GM03348 (cell line): ENCODE data around the gene ZNF416.

ENCODE experiments used
- DNase-seq: peaks from one replicate; pipeline ENCODE4 v3.0.0; 2012; ENCODE audit warnings: low spot score

The ZNF416 gene

DNA sequence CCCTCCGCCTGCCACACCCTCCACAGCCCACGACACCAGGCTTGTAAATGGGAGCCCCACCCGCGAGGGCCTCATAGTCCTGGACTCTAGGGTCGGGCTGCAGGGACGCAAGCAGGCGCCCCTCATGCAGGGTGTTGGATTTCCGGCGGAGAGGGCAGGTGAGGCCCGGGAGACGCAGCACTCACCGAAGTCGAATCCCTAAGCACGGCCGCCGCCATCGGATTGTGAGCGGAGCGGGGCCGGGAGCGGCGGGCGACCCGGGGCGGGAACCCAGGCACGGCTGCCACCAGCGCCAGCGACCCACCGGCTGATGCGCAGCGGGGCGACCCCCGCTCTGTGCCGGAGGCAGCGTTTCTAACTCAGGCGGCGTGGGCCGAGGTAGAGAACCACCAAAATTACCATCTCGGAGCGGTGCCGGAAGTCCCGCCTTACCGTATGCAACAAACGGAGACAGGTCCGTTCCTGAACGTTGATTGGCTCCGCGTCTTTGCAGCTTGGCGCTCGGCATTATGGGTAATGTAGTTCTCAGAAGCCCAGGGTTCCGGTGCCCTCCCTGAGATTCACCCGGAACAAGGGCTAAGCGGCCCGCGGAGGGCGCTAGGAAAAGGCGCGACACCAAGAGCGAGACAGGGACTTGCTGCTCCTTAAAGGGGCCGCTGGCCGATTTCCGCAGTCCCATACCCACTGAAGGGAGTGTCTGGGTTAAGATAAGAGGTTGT, at the start of gene ZNF416:
TSS of gene ZNF416 (minus strand) at position 425 of the 719 bp plus-strand sequence. CDS start at position 218, 207 bp downstream.
- DNase-seq = peak; percentile 99

DNA sequence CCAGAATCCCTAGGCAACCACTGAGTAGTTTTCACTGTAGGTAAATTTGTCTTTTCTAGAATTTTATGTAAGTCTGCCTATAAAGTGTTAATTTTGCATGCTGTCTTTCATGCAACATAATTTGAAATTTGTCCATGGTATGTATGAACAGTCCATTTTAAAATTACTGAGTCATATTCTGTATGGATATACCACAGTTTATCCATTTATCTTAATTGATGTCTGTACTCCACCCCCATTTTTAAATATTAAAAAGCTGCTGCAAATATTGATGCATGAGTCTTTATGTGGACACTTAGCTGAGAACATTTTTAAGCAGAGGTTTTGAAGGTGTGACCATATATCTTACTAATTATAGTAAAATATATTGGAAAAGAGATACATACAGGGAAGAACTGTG, 44.4 kb upstream of the ZNF416 start:
- DNase-seq = no peak

DNA sequence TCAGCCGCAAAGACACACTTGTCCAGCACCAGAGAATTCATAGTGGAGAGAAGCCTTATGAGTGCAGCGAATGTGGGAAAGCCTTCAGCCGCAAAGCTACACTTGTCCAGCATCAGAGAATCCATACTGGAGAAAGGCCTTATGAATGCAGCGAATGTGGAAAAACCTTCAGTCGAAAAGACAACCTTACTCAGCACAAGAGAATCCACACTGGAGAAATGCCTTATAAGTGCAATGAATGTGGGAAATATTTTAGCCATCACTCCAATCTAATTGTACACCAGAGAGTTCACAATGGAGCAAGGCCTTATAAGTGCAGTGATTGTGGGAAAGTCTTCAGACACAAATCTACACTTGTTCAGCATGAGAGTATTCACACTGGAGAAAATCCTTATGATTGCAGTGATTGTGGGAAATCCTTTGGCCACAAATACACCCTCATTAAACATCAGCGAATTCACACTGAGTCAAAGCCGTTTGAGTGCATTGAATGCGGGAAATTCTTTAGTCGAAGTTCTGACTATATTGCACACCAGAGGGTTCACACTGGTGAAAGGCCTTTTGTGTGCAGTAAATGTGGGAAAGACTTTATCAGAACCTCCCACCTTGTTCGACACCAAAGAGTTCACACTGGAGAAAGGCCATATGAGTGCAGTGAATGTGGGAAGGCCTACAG, 42.1 kb upstream of the ZNF416 start:
- no peak for DNase-seq

DNA sequence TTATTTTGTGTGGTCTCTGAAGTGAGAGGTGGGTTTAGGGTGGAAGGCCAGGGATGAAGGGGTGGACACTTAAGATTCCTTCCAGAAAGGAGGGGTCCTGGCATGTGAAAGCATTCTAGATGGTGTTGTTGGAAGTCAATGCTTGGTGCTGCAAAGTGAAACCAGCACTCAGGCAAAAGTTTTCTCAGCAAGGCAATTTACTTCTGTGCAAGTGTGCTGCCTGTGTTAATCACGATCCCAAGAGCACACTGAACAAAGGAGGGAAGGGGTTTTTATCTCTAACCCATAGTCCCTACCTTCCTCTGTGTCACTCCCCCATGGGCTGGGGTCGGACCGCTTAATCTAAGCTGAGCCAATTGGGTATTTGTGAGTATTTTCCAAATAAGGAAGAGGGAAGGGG, 36.6 kb upstream of the ZNF416 start:
- DNase-seq = no peak

DNA sequence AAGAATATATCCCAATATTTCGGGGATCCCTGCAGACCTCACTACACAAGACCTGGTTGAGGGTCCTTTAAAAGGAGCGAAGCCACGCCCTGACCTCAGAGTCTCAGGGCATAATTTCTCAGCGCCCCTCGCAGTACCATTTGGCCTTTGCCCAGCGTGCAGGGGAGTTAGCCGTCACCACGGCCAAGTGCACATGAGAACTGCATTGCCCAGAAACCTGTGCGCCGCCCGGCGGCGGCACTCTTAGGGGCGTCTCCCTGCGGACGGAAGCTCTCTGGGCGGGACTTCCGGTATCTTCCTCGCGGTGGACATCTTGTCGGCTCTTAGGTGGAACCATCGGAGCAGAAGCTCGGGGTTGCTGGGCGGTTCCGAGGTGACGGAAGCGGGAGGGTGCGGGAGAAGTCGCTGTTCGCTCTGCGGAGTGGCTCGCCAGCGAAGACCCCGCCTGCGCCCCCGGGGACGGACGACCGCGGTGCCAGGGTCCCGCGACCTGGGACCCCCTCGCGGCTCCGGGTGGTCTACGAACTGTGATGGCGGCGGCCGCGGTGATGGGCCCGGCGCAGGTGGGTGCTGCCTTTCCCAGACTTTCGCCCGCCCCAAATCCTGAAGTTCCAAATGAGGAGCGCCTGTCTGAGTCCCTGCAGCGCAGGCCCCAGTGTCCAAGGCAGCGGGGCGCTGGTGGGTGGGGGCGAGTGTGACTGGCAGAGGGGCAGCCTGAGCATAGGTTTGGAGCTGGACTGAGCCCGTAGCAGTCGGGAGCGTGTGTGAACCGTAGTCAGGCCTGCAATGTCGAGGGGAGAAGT, 35.4 kb upstream of the ZNF416 start, which contains the start of gene ZNF134:
TSS of gene ZNF134 (plus strand) at position 302 of the 803 bp plus-strand sequence. CDS start 5,227 bp downstream, outside the sequence.
- peak; percentile 96 for DNase-seq

DNA sequence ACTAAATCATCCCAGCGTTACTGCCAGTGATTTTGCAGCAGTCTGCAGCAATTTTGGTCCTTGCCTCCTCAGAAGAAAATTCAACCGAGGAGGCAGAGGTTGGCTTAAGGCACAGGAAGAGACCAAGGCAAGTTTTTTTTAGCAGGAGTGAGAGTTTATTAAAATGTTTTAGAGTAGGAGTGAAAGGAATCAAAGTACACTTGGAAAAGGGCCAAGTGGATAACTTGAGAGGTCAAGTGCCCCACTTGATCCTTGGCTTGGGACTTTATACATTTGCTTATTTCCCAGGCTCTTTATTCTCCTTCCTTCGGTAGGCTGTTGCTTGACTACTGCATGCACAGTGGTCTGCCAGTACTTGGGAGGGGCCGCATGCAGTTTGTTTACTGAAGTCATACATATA, 32.4 kb upstream of the ZNF416 start:
- DNase-seq = no peak

DNA sequence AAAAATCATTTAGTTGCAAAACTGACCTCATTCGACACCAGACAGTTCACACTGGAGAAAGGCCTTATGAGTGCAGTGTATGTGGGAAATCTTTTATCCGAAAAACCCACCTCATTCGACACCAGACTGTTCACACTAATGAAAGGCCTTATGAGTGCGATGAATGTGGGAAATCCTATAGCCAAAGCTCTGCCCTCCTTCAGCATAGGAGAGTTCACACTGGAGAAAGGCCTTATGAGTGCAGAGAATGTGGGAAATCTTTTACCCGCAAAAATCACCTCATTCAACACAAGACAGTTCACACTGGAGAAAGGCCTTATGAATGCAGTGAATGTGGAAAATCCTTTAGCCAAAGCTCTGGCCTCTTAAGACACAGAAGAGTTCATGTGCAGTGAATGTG, 28.2 kb upstream of the ZNF416 start:
- DNase-seq = no peak

DNA sequence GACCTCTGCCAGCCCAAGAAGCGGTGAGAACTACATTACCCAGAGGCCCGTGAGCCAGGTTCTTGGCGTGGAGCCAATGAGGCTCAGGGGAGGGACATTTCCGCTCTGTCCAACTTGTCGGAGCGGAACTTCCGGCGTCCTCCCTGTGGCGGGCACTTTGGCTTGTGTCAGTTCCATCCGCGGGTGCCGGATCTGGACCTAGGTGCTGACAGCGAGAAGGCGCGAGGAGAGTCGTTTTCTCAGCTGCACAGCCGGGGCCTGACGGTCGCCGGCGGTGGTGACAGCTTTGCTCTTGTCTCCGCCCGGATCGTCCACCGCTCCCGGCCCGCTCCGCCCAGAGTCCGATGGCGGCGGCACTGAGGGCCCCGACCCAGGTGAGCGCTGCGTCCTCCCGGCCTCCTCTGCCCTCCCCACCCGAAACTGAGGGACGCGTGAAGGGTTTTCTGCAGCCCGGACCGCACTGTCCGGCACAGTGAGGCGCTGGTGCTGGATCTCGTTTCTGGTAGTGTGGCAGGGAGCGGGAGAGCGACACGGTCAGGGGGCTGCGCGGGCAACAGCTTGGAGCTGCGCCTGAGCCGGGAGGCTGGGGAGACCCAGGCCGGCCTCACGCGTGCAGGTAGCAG, 21.2 kb upstream of the ZNF416 start, which contains the start of gene ZNF530:
TSS of gene ZNF530 (plus strand) at position 125 of the 623 bp plus-strand sequence. CDS start 4,461 bp downstream, outside the sequence.
- peak; percentile 95 for DNase-seq

DNA sequence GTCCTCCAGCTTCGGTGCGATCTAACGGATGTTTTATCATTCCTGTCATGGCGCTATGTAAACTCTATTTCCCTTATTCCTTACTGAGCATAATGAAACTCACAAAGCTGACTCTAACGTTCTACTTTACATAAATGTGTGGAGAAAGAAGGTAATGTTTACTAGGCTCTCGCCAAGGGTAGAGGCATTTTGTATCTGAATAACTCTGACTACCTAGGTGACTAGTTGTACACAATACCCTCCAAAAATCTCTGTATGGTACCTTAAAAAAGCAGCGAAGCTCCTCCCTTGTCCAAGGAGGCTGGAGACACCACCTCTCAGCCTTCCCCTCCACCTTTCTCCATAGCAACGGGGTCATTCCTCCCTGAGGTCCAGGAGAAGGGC, 20.7 kb upstream of the ZNF416 start:
- DNase-seq = no peak

DNA sequence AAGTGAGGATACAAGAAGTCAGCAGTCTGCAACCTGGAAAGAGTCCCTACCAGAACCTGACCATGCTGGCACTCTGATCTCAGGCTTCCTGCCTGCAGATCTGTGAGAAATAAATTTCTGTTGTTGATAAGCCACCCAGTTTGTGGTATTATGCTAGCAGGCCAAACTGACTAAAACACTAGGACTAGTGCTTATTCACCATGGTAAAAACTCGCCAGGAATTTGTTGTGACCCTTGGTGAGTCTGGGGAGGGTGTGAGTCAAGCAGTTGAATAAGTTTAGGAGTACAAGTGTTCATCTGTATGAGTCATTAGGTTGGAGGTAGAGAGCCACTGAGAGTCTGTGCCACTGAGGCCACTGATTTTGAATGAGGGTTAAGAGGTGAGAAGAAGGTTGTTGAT, 8.8 kb upstream of the ZNF416 start:
- DNase-seq = peak; percentile 60

DNA sequence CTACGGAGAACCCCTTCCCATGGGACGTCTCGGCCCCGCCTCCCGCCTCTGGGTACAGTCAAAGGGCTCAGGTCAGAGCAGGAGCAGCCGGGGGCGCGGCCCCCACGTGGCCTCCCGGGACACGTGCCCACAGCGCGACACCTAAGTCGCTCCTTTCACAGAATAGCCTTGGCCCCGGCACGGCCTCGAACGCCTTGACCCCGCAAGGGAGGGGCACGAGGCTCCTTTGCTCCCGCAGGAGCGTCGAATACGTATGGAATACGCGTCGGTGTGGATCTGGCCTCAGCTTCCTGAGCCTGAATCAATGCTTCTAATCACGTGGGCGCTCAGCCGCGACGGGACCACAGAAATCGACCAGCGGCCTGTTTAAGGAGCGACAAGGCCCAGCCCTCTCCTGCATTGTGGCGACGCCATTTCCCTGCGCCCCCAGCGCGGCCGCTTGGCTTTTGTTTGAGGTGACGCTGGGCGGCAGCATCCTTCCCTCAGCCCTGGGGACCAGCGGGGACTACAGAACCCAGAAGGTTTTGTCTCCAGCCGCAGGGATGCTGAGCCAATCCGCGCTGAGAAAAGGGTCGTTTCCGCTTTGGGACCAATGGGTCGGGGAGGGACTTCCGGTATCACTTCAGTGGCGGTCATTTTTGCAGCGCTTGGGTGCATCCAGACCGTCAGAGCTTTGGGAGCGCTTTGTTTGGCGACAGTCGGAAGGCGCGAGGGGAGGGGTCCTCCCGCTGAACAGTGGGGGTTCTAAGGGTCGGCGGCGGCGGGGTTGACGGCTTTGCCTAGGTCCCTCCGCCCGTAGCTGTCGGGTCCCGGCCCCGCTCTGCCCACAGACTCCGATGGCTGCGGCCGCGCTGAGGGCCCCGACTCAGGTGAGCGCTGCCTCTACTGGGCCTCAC, 5.1 kb upstream of the ZNF416 start, which contains the start of gene ZIK1:
TSS of gene ZIK1 (plus strand) at position 625 of the 896 bp plus-strand sequence. CDS start at position 837, 212 bp downstream.
- DNase-seq = peak; percentile 97

DNA sequence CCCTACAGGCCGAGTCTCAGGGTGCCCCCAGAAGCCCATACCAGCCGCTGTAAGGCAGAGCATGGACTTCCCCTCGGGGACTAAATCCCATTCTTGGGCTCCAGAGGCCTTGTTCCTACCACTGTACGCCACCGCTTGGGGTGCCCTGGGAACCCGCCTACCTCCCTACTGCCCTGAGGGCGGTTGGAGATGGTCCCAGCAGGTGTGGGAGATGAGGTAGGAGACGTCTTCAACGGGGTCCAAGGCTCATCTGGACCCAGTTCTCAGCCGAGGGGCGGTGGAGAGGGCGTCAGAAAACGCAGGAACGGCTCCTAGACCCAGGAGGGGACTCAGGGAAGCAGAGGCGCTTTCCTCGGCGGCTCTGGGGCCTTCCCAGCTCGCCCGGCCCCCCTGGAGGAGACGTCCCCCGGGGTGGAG, 4.4 kb upstream of the ZNF416 start:
- DNase-seq = no peak

DNA sequence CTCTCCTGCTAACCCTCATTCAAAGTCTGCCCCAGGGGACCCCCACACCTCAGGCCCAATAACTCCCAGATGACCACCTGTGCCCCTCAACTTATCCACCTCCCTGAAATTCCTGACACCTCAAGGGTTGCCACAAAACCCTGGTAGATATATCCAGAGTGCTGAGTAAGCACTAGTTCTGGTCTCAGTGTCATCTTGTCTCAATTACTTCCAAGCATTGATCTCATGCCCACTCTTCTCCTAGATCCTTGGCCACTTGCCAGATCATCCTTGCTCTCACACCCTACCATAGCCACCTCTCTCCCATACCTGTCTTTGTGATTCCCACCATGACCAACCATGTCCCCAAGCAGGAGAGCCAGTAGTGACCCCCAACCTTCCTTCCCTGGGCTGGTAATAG, 2.0 kb downstream of the ZNF416 start:
- DNase-seq = no peak

DNA sequence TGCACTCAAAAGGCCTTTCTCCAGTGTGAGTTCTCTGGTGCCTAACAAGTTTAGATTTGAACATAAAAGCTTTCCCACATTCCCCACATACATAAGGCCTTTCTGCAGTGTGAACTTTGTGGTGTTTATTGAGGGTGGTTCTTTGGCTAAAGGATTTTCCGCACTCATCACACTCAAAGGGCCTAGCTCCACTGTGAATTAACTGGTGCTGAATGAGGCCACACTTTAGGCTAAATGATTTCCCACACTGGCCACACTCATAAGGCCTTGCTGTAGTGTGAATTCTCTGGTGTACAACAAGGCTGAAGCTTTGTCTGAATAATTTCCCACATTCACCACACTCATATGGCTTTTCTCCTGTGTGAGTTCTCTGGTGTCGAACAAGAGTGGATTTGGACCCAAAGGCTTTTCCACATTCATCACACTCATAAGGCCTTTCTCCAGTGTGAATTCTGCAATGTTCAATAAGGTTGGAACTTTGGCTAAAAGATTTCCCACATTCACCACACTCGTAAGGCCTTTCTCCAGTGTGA, 6.2 kb downstream of the ZNF416 start:
- no peak for DNase-seq

DNA sequence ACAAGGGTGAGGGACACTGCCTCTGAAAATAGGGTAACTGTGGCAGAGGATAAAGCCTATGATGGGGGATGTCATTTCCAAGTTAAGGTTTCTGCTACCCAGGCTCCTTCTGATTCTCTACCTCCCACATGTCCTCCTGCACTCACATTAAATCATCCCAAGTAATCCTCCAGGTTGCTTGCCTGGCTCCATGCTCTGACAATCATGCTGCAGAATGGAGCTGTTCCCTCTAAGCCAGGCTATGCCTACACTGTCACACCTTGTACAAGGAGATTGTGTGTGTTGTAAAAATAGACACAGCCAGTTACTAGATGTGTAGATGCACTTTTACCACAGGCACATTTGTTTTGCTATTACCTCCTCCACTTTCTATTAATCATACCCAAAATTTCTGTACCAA, 8.0 kb downstream of the ZNF416 start:
- DNase-seq = no peak

DNA sequence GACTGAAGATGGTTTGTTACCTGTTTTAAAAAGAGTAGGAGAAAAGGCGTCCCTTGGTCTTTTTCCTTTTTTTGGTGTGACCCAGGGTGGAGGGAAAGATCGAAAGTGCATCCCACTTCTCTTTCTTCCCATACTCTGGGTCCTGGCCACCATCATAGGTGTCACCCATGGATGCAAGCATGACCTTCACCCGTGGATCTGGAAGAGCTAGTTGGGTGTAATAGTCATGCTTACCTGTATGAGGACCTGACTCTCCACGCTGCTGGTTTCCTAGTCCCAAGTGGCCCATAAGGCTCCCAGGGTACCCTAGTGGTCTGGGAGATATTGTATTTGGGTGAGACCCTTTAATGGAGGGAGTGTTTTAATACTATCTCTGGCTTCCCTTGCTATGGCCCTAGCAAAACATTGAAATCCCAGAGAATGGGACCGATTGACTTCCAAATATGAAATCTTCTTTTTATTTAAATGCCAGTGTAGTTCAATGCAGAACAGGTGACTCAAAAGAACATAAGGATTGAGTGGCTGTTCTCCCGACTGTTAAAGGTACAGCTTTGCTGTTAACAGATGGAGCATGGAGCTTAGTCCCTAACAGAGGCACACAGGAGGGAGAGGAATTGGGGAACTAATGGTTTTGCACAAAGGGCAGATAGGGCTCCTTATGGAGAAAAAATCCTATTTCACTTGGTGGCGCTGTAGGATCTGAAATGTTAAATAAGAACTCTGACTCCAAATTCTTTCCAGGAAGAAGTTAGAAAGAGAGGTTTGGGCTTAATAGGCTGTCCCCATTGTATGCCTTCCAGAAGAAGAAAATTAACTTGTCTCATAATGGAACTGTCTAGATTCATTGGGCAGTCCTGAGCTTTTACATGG, 12.1 kb downstream of the ZNF416 start:
- DNase-seq = no peak

DNA sequence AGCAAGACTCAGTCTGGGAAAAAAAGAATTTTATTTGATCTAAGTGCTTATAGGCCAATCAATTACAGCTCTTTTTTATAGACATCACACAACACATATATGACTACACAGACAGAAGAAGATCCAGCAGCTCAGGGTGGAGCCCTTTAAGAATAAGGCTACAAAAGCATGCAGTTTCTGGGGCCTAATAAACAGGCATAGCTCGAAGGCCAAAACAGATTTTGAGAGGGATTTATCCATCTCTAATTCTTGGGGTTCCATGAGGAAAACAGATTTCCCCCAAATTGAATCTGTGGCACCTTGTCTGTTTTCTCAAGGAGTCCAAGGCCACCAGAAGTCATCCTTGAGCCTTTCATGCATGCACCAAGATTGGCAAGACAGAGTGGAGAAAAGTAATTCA, 15.2 kb downstream of the ZNF416 start:
- DNase-seq = no peak

DNA sequence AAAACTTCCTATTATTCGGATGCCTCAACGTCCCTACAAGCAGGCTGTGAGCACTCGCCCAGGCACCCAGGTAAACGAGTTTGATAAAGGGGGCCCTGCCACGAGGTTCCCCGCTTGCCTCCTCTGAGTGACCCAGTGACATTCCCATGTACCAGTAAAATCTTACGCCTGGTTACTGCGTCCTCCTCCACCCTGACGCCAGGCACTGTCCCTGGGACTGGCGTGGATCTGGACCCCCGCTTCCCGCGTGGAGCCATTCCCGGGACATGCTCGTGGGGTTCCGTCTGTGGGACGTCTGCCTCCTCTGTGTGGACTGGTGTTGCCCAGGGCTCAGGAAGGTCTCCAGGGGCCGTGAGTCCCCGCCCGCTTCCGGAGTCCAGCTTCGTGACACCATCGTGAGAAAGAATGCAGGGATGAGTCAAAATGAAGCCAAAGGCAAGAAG, 18.6 kb downstream of the ZNF416 start:
- DNase-seq = peak; percentile 14

DNA sequence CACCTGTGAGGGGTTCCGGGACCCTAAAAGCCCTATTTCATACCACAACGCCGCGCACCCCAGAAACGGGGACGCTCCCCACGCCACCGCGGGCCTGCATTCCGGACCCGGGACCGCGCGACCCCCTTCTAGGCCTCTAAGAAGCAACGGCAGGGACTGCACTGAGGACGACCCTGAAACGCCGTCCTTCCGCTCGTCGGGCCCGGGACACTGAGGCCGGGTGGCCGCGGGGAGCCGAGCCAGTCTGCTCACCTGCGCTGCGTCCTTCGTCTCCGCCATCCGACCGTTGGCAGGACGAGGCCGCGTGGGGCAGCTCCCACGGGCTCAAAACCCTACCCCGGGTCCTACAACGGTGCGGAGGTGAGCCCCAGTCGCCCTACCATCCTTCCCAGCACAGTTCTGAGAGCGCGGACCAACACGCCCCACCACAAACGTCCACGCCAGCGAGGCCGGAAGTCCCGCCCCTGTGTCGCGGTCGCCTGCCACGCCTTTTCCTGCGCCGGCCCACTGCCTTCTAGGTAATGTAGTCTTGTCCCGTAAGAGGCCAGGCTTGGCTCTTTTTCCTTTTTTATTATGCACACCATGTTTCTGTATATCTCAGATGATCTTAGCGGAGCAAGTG, 19.2 kb downstream of the ZNF416 start, which contains the start of gene ZNF550:
TSS of gene ZNF550 (minus strand) at position 460 of the 622 bp plus-strand sequence. CDS start at position 279, 181 bp downstream.
- DNase-seq = peak; percentile 96
